HG03558 (cell line): ENCODE measurements around the gene ATP6V0C.
"Not testable (repeated sequence)": the region's sequence is repeated elsewhere in the genome, so short reads cannot be mapped to it uniquely, and the experiment has no call there.

ENCODE experiments used
- ATAC-seq: cut with Tn5 transposase; IDR thresholded peaks from one replicate; pipeline ENCODE4 v1.9.1; 2021; ENCODE audit warnings: moderate number of reproducible peaks; ENCODE audit not compliant: unreplicated experiment; ENCODE audit errors: extremely low read depth

ATP6V0C gene

DNA sequence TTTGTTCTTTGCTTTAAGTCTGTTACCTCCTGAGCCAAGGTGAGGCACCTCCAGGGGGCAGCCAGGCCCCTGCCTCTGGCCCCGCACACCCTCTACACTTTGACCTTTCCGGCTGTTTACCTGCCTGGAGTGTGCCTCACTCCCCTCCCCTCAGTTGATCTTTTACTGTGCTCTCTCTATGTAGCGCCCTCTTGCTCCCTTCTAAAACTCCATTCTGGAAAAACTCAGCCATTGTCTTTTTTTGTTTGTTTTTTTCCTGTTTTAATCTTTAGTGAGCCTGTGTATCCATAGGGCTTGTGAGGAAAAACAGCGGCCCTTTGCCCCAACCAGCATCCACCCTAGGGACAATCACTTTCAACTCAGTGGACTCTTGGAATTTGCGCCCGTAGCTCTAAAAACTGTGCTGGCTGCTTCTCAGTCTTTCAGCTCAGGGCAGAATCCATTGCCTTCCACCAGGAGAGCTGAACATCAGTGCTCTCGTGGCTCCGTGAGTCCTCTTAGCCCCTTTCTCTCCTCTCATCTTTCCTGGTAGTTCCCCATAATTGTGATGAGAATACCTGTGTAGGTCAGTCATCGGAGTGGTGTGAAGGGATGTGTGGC is 10.7 kb downstream of the ATP6V0C start:
- ATAC-seq = no peak

DNA sequence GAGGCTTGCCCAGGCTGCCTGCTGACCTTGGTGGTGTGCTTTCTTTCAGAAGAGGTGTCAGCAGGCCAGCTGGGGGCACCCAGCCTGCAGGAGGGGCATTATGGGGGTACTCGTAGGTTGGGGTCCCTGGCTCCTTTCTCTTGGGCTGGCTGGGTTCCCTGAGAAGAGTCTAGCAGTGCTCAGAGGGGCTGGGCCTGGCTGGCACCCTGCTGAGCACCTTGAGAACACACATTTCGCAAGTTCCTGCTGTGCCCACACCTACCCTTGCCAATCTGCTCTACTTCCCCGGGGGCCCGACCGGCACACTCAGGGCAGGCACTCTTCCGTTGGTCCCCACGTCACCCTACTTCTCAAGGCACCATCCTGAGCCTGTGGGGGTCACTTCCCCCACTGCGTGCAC is 12.4 kb downstream of the ATP6V0C start:
- no peak for ATAC-seq

DNA sequence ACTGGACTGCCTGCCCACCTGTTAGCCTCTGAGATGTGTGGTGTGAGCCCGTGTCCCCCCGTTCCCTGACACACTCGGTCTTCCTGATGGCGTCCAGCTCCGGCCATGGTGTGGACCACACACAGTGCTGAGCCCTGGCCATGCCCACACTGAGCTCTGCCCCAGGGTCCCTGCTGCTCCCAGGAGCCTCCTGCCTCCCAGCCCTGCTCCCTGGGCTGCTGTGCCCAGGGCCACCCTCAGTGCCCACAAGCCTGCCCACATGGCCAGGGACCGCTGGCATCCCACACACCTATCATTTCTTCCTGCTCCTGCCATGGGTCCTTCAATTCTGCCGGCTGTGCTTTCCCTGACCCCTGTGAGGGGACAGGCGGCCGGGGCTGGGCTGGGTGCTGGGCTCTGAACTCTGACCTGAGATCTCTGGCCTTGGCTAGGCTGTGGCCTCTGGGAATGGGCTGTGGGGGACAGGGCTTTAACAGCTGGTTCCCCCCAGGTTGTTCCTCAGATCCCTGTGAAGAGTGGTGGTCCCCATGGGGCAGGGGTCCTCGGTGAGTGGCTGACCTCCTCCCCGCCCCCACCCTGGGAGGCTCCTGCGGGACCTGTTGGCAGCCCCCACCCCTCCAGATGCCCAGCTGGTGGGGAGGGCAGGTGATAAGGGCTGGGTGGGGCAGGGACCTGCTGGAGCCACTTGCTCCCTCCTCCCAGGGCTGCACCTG is 13.5 kb downstream of the ATP6V0C start:
- ATAC-seq = no peak

GRCh38 chr16:2527784-2528100 is 14.0 kb downstream of the ATP6V0C start:
- no peak for ATAC-seq

DNA sequence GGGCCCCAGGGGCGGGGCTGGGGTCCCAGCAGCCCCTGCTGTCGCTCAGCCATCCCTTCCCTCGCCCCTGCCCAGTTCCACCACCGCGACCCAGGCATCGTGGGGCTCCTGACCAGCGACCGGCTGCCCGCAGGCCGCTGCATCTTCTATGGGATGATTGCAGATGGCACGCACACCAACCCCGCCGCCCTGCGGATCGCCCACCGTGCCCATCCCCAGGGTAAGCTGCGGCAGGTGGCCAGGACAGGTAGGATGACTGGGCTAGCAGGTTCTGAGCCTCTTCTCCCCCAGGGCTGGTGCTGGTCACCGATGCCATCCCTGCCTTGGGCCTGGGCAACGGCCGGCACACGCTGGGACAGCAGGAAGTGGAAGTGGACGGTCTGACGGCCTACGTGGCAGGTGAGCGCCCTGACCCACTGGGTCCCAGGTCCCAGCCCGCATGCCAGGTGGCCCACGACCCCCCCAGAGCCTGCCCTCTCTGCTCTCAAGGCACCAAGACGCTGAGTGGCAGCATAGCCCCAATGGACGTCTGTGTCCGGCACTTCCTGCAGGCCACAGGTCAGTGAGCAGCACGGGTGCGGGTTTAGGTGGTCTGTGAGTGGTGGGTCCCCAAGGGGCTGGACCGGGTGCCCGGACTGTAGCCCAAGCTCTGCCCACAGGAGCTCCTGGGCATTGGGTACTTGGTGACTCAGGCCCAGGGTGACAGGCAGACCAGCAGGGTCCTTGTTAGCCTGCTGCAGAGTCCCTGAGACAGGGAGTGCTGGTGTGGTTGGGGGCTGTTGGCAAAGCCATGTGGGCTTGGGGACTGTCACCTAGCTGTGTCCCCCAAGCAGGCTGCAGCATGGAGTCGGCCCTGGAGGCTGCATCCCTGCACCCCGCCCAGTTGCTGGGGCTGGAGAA is 14.7 kb downstream of the ATP6V0C start:
- no peak for ATAC-seq

- no peak for ATAC-seq
Observed at GRCh38 chr16:2529061-2529931, 15.5 kb downstream of the ATP6V0C start.

GRCh38 chr16:2529961-2530628 is 16.3 kb downstream of the ATP6V0C start:
- ATAC-seq = no peak

GRCh38 chr16:2530629-2531318 is 17.0 kb downstream of the ATP6V0C start:
- ATAC-seq = no peak

GRCh38 chr16:2531371-2531695 is 17.6 kb downstream of the ATP6V0C start, which contains the start of gene CEMP1:
Gene CEMP1 (minus strand): TSS chr16:2531408. CDS start chr16:2531073, 335 bp downstream.
- no peak for ATAC-seq

DNA sequence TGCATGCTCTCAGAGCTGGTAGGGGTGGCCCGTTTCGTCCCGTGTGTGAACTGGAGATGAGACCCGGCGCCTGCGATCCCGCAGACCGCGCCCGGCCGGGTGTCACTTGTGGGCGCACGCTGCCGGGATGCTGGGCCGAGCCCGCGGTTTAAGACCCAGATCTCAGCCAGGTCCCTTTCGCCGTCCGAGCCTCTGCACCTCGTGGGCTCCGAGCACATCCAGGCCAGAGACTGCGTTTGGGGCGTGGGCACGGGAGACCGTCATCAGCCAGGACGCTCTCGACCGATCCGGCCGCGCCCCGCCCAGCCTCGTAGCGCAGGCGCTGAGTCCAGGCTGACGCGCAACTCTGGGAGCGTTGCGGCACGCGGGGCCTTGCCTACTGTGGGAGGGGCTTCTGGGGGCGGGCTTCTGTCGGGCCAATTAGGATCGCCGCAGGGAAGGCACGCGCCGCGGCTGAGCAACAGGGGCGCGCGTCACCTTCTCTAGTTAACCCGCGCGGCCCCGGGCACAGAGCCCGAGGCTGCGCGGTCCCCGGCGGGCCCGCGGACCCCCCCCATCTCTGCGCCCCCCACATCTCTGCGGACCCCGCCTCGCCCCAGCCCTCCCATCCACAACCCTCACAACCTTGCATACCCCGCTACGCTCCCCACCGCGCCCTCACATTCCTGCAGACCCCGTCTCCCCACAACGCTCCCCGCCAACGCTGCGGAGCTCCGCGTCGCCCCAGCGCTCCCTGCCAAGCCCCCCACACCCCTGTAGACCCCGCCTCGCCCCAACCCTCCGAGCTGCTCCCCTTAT is 18.1 kb downstream of the ATP6V0C start:
- peak; percentile 67 for ATAC-seq

DNA sequence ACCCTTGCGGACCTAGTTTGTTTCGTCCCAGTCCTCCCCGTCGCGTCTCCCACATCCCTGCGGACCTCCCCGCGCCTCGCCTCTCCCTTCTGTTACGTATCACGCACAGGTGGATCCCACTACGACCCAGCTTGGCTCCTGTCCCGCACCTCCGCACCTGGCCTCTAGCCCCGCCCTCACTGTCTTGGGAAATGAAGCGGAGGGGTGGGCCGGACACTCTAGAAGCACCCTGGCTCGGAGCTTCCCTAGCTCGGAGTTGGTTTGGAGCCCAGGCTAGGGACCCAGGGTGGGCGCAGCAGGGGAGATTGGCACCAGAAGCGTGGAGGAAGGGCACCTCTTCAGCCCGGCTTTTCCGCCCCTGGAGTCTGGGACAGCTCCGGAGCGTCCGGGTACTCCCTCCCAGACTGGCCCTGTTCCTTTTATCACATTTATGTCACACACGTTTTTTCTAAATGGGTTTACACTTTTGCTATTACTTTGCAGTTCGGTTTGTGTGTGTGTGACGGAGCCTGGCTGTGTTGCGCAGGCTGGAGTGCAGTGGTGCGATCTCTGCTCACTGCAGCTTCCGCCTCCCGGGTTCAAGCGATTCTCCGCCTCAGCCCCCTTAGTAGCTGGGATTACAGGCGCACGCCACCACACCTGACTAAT is 18.9 kb downstream of the ATP6V0C start:
- ATAC-seq = no peak

GRCh38 chr16:2533142-2533755 is 19.5 kb downstream of the ATP6V0C start:
- ATAC-seq = not testable (repeated sequence)

DNA sequence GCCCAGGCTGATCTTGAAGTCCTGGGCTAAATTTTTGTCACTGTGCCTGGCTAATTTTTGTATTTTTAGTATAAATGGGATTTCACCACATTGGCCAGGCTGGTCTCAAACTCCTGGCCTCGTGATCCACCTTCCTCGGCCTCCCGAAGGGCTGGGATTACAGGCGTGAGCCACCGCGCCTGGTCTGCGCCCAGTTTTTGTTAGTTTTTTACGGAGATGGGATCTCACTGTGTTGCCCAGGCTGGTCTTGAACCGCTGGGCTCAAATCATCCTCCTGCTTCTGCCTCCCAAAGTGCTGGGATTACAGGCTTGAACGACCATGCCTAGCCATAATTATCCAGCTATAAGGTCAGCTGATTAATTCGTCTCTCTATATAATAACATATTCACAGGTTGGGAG is 20.2 kb downstream of the ATP6V0C start:
- no peak for ATAC-seq

DNA sequence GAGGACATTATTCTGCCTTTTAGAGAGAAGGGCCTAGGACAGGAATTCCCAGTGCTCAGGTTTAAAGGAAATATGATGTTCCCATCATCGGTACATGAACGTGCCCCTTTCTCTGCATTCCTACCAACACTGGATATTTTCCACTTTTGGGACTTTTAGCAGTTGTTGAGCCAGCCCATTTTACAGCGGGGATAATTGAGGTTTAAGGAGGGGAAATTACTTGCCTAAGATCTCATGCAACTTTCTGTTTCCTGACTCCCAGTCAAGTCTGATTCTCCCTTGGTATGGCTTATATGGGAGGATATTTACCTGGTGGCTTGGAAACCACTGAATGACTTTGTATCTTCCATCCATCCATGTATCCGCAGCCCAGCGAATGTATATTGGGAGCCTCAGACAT is 20.6 kb downstream of the ATP6V0C start:
- not testable (repeated sequence) for ATAC-seq

GRCh38 chr16:2535625-2536013 is 21.9 kb downstream of the ATP6V0C start:
- no peak for ATAC-seq

DNA sequence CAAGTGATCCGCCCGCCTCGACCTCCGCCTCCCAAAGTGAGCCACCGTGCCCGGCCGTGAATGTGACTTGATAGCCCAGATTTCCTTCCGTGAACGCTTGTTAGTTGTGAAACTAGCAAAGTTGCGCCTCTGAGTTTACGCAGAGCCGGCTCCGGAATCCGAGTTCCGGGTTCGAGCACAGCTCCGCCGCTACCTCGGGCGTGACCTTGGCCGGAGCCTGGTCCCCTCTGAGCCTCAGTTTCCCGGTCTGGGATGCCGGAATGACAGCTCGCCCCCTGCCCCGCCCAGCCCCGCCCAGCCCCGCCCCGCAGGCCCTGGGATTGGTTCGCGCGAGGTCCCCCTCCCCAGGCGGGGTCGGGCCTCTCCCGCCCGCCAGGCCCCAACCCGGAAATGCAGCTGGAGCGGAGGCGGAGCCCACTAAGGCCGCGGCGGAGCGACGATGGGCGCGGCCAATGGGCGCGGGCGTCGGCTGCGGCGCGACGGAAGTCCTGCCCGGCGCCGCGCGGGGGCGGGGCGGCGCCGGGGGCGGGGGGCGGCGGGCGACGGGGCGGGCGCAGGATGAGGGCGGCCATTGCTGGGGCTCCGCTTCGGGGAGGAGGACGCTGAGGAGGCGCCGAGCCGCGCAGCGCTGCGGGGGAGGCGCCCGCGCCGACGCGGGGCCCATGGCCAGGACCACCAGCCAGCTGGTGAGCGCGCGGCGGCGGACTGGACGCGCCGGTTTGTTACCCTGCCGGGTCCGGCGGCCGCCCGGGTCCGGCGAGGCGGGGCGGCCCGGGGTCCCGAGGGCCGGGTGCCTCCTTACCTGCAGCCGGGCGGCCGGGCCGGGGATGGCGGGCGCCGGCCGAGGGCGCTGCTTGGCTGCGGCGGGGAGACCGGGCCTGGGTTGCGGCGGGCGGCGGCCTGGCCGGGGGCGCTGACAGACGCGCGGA is 24.0 kb downstream of the ATP6V0C start, which contains the start of gene PDPK1:
Gene PDPK1 (plus strand): TSS at position 571 of the 929 bp plus-strand sequence. CDS start 92 bp downstream, at position 663.
- ATAC-seq = peak; percentile 67
